GM12874 (cell line): ENCODE measurements around the gene POLR2I.

ENCODE experiments used
- TF ChIP-seq, protein P1 (sequence below): IDR thresholded peaks from 2 replicates; pipeline ENCODE4 v1.5.1; 2011; ENCODE audit warnings: low read depth, mild to moderate bottlenecking, control low read depth, low read length, moderate library complexity; ENCODE audit not compliant: insufficient read depth

POLR2I gene

GRCh38 chr19:36141039-36141927 lies 26.6 kb upstream of the POLR2I start:
- TF ChIP-seq, protein P1, sequence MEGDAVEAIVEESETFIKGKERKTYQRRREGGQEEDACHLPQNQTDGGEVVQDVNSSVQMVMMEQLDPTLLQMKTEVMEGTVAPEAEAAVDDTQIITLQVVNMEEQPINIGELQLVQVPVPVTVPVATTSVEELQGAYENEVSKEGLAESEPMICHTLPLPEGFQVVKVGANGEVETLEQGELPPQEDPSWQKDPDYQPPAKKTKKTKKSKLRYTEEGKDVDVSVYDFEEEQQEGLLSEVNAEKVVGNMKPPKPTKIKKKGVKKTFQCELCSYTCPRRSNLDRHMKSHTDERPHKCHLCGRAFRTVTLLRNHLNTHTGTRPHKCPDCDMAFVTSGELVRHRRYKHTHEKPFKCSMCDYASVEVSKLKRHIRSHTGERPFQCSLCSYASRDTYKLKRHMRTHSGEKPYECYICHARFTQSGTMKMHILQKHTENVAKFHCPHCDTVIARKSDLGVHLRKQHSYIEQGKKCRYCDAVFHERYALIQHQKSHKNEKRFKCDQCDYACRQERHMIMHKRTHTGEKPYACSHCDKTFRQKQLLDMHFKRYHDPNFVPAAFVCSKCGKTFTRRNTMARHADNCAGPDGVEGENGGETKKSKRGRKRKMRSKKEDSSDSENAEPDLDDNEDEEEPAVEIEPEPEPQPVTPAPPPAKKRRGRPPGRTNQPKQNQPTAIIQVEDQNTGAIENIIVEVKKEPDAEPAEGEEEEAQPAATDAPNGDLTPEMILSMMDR, result no peak

- TF ChIP-seq, protein P1, result no peak
Measured at GRCh38 chr19:36140304-36141038, 25.8 kb upstream of the POLR2I start.

GRCh38 chr19:36139473-36140303 lies 25.0 kb upstream of the POLR2I start, which contains the start of gene CAPNS1:
TSS of gene CAPNS1 (plus strand) at chr19:36140066. CDS start at chr19:36141012, 946 bp downstream.
- TF ChIP-seq, protein P1, result peak; percentile 19; the same call in 1 of the 2 replicates

GRCh38 chr19:36139120-36139472 lies 24.4 kb upstream of the POLR2I start:
- TF ChIP-seq, protein P1, result no peak

DNA sequence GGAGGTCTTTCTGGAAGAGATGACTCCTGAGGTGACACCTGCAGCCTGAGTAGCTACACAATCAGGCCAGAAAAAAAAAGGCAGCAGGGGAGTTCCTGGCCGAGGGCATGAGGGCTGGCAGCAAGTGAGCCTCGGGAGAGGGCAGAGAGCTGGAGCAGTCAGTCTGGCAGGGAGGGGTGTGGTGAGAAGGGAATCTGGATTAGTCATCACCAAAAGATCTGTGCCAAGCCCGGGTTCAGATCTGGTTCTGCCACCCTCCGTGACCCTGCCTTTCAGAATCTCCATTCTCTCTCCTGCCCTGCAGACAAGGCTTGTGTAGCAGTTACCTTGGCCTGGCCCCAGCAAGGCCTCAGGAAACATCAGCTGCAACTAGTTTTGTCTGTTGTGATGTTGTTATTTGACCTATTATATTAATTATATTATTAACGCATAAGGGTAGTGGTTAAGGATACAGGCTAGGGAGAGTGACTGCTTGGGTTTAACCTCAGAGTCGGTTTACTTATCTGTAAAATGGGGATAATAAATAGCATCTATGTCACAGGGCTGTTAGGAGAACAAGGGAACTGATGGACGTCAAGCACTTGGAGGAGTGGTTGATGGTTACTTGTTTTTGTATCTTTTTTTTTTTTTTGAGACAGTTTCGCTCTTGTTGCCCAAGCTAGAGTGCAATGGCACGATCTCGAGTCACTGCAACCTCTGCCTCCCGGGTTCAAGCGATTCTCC lies 22.4 kb upstream of the POLR2I start:
- TF ChIP-seq, protein P1, result no peak

GRCh38 chr19:36128392-36128736 lies 13.7 kb upstream of the POLR2I start:
- TF ChIP-seq, protein P1, result no peak
